RWPE1 (cell line): Measurements from ENCODE around the gene FAM76A.
"Not testable (repeated sequence)": the region's sequence is repeated elsewhere in the genome, so short reads cannot be mapped to it uniquely, and the experiment has no call there.

Experiments
- CTCF ChIA-PET: fragments of 350-600 bp; sonication (Branson Sonifier 250); formaldehyde crosslinking; extraction: SDS; loops from one replicate; lab custom pipeline; 2021; lab: Yijun Ruan, JAX
- POLR2A ChIA-PET: fragments of 400-600 bp; formaldehyde crosslinking; extraction: SDS; loops from one replicate; lab custom pipeline; 2020; ENCODE audit warnings: antibody characterized with exemption; ENCODE audit not compliant: low non-redundant PET; lab: Yijun Ruan, JAX
- DNase-seq: peaks from one replicate; pipeline ENCODE4 v3.0.0; 2012; ENCODE audit warnings: low spot score
- H3K27ac ChIP-seq: fragments of 450-650 bp; 2 replicates; pipeline ENCODE4 v1.5.1; 2017
- TF ChIP-seq, protein P1 (sequence below): fragments of 450-650 bp; conservative IDR thresholded peaks from 2 replicates; pipeline ENCODE4 v1.5.1; 2017; ENCODE audit warnings: low read depth, mild to moderate bottlenecking

FAM76A gene

DNA sequence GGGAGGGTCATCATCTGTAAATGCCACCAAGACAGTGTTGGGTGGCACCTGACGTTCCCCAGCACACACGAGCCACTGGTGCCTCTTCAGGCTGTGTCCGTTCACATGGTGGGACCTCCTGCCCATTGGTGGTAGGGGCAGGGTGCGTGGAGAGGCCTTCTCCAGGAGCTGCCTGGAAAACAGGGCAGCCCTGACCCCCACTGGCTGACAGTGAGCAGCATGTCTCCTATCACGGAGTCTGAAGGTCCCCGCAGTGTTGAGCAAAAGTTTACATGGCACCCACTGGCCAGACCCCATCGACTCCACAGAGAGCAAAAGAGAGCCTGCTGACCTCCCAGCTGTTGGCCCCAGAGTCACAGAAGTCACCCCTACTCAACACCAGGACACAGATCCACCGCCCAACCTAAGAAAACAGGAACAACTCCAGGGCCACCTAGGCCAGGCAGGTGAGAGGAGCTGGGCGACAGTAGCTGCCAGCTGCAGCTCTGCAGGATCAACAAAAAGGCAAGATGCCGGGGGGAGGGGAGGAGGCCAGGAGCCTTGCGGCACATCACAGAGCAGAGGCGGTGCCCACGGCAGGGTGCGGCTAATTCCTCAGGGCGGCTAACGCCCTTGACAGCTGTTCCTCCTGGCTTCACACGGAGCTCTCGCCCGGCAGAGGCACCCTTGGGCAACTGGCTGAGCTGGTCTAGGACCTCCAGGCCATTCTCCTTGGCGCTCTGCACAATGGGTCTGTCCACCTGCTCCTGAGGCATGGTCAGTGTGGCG lies 39.4 kb upstream of the FAM76A start:
- POLR2A ChIA-PET: no interaction called here

DNA sequence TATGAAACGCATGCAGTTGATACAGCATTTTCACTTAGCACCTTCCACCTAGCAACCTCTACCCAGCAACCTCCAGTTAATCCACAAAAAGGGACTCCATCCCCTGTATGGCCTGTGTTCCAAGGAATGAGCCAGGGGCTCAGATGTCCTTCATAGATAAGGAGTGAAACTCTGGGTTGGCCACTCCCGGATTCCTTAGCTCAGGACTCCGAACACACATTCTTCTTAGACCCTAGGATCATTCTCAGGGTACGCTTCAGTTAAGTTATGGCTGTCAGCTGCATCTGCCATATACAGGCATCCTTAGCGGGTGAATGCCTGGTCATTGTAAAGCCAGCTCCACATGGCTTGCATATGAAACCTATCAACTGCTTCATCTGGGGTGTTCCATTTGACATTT lies 37.9 kb upstream of the FAM76A start:
- no peak for DNase-seq
- CTCF ChIA-PET: no interaction called here

More for the DNA sequence above, 39.4 kb upstream of the FAM76A start:
- TF ChIP-seq, protein P1, sequence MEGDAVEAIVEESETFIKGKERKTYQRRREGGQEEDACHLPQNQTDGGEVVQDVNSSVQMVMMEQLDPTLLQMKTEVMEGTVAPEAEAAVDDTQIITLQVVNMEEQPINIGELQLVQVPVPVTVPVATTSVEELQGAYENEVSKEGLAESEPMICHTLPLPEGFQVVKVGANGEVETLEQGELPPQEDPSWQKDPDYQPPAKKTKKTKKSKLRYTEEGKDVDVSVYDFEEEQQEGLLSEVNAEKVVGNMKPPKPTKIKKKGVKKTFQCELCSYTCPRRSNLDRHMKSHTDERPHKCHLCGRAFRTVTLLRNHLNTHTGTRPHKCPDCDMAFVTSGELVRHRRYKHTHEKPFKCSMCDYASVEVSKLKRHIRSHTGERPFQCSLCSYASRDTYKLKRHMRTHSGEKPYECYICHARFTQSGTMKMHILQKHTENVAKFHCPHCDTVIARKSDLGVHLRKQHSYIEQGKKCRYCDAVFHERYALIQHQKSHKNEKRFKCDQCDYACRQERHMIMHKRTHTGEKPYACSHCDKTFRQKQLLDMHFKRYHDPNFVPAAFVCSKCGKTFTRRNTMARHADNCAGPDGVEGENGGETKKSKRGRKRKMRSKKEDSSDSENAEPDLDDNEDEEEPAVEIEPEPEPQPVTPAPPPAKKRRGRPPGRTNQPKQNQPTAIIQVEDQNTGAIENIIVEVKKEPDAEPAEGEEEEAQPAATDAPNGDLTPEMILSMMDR: no peak
- DNase-seq: peak; percentile 37
- no peak overlapping the region for H3K27ac ChIP-seq
- CTCF ChIA-PET: interaction anchor here (0.7 kb wide), 1 partner anchor 673 kb away, joined by 3 read pairs; no protein-coding TSS in a partner anchor

DNA sequence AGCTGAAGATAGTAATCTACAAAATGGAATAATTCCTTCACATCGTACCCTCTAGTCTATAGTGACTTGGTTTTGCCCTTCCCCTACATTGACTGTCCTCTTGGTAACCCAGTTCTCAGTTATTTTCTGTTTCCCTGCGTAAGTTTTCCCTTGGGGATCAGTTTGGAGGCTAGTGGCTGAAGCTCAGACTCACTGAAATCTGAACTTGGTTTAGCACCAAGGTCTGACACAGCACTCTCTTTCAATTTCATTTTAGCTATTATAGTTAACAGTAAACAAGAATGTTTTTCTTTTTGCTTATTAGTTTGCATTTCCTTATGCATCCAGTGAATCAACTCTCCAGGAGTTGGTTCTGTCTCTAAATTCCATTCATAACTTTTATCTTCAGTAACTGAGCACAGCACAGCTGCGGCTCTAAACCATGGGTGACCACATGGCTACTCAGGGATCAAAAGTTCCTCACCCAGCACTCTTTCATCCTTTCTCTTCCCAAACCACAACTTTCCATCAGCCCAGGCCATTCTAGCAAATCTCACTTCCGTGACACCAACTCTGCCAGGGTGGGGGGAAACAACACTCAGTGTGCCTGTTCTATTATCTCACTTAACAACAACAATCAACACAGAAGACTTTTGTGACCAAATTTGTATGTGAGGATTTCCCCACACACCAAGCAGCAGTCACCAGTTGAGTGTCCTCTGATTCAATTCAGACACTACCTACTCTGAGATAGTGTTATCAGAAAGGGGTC lies 36.2 kb upstream of the FAM76A start:
- TF ChIP-seq, protein P1: no peak
- ChIA-PET CTCF (interaction anchor here (0.6 kb wide), 1 partner anchor 82 kb away, joined by 4 read pairs; no protein-coding TSS in a partner anchor), POLR2A (no interaction called here)
- H3K27ac ChIP-seq: no peak overlapping the region
- DNase-seq: no peak

More for the DNA sequence above, 37.9 kb upstream of the FAM76A start:
- POLR2A ChIA-PET: no interaction called here
- no peak overlapping the region for H3K27ac ChIP-seq
- TF ChIP-seq, protein P1: no peak

DNA sequence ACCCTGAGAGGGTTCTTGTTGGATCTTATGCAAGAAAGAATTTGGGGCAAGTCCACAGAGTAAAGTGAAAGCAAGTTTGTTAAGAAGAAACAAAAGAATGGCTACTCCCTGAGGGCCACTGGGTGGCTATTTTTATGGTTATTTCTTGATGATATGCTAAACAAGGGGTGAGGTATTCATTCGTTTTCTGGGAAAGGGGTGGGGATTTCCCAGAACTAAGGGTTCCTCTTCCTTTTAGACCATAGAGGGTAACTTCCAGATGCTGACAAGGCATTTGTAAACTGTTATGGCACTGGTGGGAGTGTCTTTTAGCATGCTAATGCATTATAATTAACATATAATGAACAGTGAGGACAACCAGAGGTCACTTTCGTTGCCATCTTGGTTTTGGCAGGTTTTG lies 35.6 kb upstream of the FAM76A start:
- POLR2A ChIA-PET: no interaction called here
- DNase-seq: no peak
- CTCF ChIA-PET: no interaction called here
- TF ChIP-seq, protein P1: no peak
- H3K27ac ChIP-seq: no peak overlapping the region

DNA sequence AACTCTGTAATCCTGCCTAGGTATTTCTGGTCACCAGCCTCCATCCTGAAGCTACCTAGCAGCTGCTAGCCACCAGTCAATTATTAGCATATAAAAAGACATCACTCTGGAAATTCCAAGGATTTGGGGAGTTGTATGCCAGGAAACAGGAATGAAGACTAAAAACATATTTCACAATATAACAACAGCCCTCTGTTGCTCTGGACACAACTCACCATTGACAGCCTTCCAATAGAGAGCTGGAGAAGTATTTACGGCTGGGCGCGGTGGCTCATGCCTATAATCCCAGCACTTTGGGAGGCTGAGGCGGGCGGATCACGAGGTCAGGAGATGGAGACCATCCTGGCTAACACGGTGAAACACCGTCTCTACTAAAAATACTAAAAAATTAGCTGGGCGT lies 28.9 kb upstream of the FAM76A start:
- CTCF ChIA-PET: interaction anchor here (0.5 kb wide), 1 partner anchor 1073 kb away, joined by 4 read pairs; no protein-coding TSS in a partner anchor
- H3K27ac ChIP-seq, DNase-seq, POLR2A ChIA-PET: not testable (repeated sequence)

DNA sequence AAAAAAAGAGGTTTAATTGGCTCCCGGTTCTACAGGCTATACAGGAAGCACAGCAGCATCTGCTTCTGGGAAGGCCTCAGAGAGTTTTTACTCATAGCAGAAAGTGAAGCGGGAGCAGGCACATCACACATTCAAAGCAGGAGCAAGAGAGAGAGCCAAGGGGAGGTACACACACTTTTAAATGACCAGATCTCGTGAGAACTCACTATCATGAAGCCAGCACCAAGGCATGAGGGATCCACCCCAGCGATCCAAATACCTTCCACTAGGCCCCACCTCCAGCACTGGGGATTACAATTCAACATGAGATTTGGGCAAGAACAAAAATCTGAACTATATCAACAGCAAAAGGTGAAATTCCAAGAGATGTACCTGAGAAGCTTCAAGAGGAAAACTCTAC lies 20.8 kb upstream of the FAM76A start:
- TF ChIP-seq, protein P1: no peak
- H3K27ac ChIP-seq: no peak overlapping the region
- ChIA-PET POLR2A (no interaction called here), CTCF (interaction anchor here (0.6 kb wide), 1 partner anchor 47 kb away, joined by 4 read pairs; no protein-coding TSS in a partner anchor)
- no peak for DNase-seq

DNA sequence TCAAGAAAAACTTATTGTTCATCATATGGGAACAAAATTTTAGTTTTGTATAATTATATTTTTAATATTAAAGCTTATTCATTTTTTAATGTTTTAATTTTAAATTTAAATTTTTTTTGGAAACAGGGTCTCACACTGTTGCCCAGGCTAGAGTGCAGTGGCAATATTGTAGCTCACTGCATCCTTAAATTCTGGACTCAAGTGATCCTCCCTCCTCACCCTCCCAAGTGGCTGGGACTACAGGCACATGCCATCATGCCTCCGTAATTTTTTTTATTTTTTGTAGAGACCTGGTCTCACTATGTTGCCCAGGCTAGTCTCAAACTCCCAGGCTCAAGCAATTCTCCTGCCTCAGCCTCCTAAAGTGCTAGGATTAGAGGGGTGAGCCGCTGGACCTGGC lies 20.2 kb upstream of the FAM76A start:
- no peak overlapping the region for H3K27ac ChIP-seq
- DNase-seq: no peak
- POLR2A ChIA-PET: no interaction called here
- CTCF ChIA-PET: interaction anchor here (0.6 kb wide), 1 partner anchor 46 kb away, joined by 4 read pairs; no protein-coding TSS in a partner anchor
- TF ChIP-seq, protein P1: no peak
